ENCODE measurements around the gene TNFRSF18.

DNA sequence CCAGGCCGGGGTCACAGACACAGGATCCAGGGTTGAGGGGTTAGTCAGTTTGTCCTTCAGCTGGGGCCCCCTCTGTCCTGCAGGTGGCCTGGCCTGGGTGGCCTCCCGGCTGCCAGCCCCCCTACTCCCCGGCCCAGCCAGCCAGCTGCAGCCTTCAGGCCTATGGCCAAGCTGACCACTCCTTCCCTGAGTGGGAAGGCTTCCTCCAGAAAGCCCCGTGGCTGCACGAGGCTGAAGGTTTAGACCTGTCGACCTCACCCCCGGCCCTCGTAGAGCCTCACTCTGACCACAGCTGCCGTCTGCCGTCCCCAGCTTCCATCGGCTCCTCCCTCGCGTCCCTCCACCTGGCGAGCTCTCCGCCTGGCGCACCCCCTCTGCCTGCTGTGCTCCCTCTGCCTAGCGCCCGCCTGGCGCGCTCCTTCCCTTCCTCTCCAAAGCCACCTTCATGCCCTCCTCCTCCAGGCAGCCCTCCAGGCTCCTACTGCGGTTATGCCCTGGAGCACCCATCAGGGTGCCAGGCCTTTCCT, 23.1 kb downstream of the TNFRSF18 start:
- TF ChIP-seq POLR2A (IDR thresholded peaks at IDR 0.05; ENCODE audit: low read depth, low read length) (no peak), POLR2AphosphoS5 (IDR thresholded peaks at IDR 0.05; ENCODE audit: low read depth, low read length) (no peak)

Data from GM12892 (cell line).